Measurements from ENCODE around the gene ARHGAP19.

Gene ARHGAP19

DNA sequence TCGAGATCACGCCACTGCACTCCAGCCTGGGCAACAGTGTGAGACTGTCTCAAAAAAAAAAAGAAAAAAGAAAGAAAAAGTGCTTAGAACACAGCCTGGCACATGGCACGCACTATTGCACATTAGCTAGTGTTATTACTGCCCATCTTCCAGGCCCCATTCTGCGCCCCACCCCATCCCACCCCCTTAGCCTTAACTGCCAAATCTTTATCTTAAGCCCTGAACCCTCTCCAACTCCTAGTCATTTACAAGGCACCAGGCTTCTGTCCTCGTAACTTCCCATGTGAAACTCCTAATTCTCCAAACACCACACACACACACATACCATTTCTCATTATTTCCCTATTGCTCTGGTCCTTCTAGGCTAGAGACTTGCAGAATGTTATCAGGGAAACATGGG is 37.3 kb upstream of the ARHGAP19 start:
- TF ChIP-seq, protein P1, sequence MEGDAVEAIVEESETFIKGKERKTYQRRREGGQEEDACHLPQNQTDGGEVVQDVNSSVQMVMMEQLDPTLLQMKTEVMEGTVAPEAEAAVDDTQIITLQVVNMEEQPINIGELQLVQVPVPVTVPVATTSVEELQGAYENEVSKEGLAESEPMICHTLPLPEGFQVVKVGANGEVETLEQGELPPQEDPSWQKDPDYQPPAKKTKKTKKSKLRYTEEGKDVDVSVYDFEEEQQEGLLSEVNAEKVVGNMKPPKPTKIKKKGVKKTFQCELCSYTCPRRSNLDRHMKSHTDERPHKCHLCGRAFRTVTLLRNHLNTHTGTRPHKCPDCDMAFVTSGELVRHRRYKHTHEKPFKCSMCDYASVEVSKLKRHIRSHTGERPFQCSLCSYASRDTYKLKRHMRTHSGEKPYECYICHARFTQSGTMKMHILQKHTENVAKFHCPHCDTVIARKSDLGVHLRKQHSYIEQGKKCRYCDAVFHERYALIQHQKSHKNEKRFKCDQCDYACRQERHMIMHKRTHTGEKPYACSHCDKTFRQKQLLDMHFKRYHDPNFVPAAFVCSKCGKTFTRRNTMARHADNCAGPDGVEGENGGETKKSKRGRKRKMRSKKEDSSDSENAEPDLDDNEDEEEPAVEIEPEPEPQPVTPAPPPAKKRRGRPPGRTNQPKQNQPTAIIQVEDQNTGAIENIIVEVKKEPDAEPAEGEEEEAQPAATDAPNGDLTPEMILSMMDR (IDR thresholded peaks at IDR 0.05; ENCODE audit: borderline replicate concordance, control extremely low read depth, extremely low read depth, insufficient read depth, missing control alignments) = no peak
- DNase-seq (ENCODE audit: low spot score) = no peak
- in situ Hi-C loops (cut with MboI; ENCODE audit: low sequenced_read_pairs, unreplicated experiment) = no loop called here

DNA sequence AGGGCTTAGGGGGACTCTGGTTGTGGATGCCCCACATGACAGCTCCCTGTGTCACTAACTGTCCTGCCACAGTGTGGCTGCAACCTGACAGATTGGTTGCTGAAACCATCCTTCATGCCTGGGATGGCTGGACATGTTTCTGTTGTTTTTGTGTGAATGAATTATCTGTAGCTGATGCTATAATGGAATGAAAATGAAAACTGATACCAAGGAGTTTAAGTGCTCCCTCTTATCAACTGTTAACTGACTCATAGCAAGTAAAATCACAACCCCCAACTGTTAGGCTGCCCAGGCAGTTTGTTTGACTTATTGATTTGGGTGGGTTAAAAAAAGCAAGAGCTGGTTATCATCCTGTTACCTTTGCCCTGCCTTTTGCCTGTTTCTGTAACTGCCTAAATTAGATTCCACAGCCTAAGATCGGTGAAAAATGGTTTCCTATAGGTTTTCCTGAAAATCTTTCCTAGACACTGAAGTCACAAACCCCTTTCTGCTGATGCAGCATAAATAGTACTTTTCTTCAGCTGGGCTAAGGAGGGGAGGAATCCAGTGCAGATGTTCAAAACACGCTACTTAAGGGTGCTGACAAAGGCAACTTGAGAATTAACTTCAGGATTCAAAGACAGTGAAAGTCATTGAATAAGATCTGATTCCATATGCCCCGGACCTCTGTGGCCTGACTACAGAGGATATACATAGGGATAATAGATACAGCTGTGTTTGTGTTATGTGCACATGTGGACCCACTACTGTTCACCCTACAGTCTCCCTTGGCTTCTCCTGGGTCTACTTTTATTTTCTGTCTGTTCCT is 36.4 kb upstream of the ARHGAP19 start:
- DNase-seq (ENCODE audit: low spot score) = peak; percentile 41
- TF ChIP-seq, protein P1 (IDR thresholded peaks at IDR 0.05; ENCODE audit: borderline replicate concordance, control extremely low read depth, extremely low read depth, insufficient read depth, missing control alignments) = no peak
- in situ Hi-C loops (cut with MboI; ENCODE audit: low sequenced_read_pairs, unreplicated experiment) = no loop called here

DNA sequence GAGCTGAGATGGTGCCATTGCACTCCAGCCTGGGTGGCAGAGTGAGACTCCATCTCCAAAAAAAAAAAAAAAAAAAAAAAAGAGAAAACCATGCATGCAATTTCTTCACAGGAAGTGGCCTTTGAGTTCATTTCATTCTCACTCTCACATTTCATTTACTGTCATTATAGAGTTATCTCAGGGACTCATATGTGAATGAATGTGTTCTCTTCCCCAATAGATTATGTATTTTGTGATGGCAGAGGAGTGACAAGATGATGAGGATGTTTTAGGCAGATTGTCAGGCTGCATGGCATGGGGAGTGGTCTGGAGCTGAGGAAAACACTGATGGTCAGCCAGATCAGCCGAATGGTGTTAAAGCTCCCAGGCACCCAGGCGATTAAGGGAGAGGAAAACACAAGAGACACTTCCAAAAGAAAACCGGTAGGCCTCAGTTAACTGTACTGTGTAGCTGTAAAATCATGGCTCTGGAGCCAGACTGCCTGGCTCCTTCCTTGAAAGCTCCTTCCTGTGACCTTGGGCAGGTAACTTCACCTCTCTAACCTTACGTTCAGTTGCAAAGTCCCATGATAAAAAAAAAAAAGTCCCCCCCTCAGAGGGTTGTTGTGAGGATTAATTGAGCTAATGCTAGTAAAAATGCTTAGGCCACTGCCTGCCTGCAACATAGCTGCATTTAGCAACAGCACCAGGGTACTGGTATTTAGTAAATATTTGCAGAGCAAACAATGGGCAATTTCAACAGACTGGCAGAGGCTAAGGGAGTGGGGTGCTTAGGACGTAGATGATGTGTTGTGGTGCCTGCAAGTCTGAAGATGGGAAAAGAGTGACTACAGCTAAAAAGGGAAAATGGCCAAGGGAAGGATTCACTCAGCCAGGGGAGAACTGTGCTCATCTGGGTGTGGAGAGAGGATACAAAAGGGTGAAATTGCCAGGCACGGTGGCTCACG is 35.2 kb upstream of the ARHGAP19 start:
- in situ Hi-C loops (cut with MboI; ENCODE audit: low sequenced_read_pairs, unreplicated experiment) = no loop called here
- TF ChIP-seq, protein P1 (IDR thresholded peaks at IDR 0.05; ENCODE audit: borderline replicate concordance, control extremely low read depth, extremely low read depth, insufficient read depth, missing control alignments) = no peak
- no peak for DNase-seq (ENCODE audit: low spot score)

DNA sequence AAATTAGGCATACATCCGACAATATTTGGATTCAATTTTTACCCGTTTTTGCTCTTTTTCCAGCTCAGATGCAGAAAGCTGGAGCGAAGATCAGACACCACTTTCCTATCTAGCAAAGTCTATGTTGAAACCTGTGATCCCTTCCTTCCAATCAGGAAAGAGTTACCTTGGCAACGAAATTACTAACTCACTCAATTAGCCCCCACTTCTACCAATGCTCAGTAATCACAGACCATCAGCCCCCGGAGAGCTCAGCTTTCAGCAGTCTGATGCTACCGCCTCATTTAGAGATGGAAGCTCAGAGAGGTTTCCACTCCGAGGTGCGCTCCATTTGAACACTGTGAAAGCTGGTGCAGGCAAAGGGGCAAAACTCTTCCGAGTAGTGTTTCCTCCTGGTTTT is 33.3 kb upstream of the ARHGAP19 start:
- TF ChIP-seq, protein P1 (IDR thresholded peaks at IDR 0.05; ENCODE audit: borderline replicate concordance, control extremely low read depth, extremely low read depth, insufficient read depth, missing control alignments) = no peak
- DNase-seq (ENCODE audit: low spot score) = no peak
- in situ Hi-C loops (cut with MboI; ENCODE audit: low sequenced_read_pairs, unreplicated experiment) = no loop called here

DNA sequence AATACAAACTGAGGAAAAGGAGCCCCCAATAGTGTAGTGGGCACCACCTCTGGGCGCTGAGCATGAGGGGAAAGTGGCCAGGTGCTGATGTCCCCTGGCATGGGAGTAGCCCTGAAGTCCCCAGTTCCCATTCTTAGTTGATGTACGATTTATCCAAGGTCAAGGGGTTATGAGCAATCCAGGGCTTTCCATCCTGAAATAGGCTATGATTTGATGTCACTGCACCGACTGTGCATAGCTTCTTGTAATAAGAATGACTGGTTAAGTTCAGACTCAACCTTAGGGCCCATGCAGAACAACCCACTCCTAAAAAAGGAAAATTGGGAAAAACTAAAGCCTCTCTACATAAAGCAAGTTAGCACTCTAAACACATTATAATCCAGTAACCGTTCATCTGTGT is 31.1 kb upstream of the ARHGAP19 start:
- no peak for DNase-seq (ENCODE audit: low spot score)
- in situ Hi-C loops (cut with MboI; ENCODE audit: low sequenced_read_pairs, unreplicated experiment) = no loop called here
- TF ChIP-seq, protein P1 (IDR thresholded peaks at IDR 0.05; ENCODE audit: borderline replicate concordance, control extremely low read depth, extremely low read depth, insufficient read depth, missing control alignments) = no peak

DNA sequence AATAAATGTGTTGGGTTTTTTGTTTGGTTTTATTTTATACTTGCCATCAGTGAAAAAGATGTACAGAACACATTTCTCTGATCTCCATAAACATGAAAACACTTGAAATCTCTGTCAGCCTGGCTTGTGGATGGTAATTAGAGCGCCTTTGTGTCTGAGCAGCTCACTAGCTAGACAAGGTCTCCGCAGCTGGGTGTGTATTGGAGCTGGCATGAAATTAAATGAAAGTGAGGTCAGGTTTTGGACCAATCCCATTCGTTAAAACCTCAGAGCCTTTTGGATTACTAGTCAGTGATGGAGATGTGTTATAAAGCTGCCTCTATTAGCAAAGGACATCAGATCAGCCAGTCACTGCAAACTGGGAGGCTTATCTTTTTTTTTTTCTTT is 29.4 kb upstream of the ARHGAP19 start:
- DNase-seq (ENCODE audit: low spot score) = no peak
- in situ Hi-C loops (cut with MboI; ENCODE audit: low sequenced_read_pairs, unreplicated experiment) = no loop called here
- TF ChIP-seq, protein P1 (IDR thresholded peaks at IDR 0.05; ENCODE audit: borderline replicate concordance, control extremely low read depth, extremely low read depth, insufficient read depth, missing control alignments) = no peak

All from GM13976 (cell line).